HG03060 (cell line): ENCODE data around the gene LRRC58.
"Not testable (repeated sequence)": the region's sequence is repeated elsewhere in the genome, so short reads cannot be mapped to it uniquely, and the experiment has no call there.

ENCODE experiments used
- ATAC-seq: cut with Tn5 transposase; IDR thresholded peaks from one replicate; pipeline ENCODE4 v1.9.1; 2021; ENCODE audit warnings: low read depth, moderate number of reproducible peaks; ENCODE audit not compliant: unreplicated experiment

LRRC58 gene

GRCh38 chr3:120341658-120342346 lies 7.4 kb downstream of the LRRC58 start:
- ATAC-seq: no peak

- no peak for ATAC-seq
Measured at GRCh38 chr3:120339362-120339761, 9.8 kb downstream of the LRRC58 start.

DNA sequence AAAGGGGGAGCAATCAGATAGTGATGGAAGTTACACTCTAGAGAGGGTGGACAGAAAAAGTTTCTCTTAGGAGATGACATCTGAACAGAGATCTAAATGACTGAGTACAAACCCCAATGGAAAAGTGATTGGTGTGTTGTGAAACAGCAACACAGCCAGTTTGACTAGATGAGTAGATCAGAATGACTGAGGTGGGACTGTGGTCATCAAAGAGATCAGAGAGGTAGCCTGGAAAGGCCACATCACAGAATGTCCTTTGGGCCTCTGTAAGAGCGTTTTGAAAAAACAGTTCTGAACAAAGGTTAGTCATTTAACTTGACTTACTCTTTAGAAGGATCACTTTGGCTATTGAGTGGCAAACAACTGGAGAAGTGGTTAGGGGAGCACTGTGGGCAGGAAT lies 10.6 kb downstream of the LRRC58 start:
- ATAC-seq: no peak

GRCh38 chr3:120332646-120333045 lies 16.5 kb downstream of the LRRC58 start:
- no peak for ATAC-seq

GRCh38 chr3:120331076-120331475 lies 18.1 kb downstream of the LRRC58 start:
- no peak for ATAC-seq

- ATAC-seq: no peak
Measured at GRCh38 chr3:120326784-120327183, 22.4 kb downstream of the LRRC58 start.

GRCh38 chr3:120324190-120324589 lies 25.0 kb downstream of the LRRC58 start:
- ATAC-seq: no peak

DNA sequence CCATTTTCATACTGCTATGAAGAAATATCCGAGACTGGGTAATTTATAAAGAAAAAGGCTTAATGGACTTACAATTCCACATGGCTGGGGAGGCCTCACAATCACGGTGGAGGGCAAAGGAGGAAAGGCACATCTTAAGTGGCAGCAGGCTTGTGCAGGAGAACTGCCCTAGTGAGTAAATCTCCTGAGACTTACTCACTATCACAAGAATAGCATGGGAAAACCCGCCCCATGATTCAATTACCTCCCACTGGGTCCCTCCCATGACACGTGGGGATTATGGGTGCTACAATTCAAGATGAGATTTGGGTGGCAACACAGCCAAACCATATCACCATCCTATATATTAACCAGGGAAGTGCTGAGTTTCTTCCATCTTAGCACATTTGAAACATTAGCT lies 25.4 kb downstream of the LRRC58 start:
- ATAC-seq: not testable (repeated sequence)

DNA sequence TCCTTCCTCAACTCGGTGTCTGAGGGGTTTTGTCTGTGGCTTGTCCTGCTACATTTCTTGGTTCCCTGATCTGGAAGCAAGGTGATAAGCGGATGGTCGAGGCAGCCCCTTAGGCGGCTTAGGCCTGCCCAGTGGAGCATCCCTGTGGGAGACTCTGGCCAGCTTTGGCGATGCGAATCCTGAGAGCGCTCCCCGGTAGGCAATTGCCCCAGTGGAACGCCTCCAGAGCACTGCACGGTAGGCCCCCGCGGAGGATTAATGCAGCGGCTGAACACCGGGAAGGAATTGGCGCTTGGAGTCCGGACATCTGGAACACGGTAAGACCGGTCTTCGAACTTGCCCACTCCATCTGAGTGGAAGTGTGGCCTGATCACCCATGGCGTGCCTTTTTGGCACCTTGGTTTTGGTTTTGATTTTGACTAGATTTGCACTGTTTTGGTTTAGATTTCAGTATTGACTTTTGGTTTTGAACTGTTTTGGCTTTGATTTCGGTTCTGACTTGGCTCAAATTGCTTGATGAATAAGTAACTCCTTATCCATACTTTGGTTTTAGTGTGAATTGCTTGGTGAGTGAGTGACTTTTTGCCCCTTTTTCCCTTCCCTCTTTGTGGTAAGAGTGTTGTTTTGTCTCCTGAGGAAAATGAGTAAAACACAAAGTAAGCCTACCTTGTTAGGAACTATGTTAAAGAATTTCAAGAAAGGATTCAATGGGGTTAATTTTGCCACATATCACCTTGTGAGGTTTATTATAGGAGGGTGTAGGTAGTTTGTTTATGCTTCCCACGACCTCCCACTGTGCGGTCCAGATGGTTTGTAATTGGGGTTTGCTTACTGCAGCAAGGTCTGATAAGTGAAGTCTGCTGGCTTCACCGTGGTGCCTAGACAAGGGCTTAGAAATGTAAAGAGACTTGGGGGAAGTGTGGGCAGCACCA lies 37.0 kb downstream of the LRRC58 start:
- ATAC-seq: no peak

- no peak for ATAC-seq
Measured at GRCh38 chr3:120306519-120307455, 42.4 kb downstream of the LRRC58 start.

GRCh38 chr3:120304616-120305015 lies 44.5 kb downstream of the LRRC58 start:
- no peak for ATAC-seq

DNA sequence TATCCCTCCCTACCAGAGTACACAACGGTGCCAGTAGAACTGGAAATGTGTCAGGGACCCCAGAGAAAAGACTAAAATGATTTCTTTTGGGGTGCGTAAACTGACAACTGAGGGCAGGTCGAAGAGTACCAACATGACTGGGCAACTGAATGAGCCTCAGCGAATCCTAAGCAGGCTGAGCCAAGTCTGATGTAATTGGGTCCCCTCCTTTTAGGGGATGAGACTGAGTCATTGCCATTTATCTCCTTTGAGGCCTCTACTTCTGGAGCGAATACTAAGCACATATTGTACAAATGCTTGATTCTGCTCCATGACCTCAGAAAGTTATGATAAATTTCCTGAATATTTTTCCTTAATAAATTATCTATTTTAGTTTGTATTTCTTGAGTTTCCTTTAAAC lies 46.8 kb downstream of the LRRC58 start:
- no peak for ATAC-seq

DNA sequence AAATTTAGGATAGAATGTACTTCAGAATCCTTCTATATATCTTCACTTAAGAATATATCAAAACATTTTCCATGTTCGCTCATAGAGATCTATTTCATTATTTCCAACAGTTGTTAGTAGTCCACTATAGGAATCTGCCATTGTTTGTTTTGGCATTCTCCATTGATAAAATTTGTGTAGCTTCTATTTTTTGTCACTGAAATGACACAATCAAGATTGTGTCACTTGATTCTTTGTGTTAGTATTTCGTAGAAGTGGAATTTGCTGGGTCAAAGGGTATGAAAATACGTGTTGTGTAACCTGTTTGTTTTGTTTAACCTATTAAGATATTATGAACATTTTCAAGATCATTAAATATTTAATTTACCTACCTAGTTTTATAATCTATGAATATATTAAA lies 48.2 kb downstream of the LRRC58 start:
- ATAC-seq: no peak

GRCh38 chr3:120299403-120299802 lies 49.8 kb downstream of the LRRC58 start:
- no peak for ATAC-seq

GRCh38 chr3:120298996-120299395 lies 50.2 kb downstream of the LRRC58 start:
- no peak for ATAC-seq

DNA sequence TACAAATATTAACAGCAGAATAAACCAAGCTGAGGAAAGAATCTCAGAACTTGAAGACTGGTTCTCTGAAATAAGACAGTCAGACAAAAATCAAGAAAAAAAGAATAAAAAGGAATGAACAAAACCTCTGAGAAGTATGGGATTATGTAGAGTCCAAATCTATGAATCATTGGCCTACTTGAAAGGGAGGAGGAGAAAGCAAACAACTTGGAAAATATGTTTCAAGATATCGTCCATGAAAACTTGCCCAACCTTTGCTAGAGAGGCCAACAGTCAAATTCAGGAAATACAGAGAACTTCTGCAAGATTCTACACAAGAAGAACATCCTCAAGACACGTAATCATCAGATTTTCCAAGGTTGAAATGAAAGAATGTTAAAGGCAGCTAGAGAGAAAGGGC lies 57.6 kb downstream of the LRRC58 start:
- not testable (repeated sequence) for ATAC-seq

- no peak for ATAC-seq
Measured at GRCh38 chr3:120289636-120290035, 59.5 kb downstream of the LRRC58 start.

DNA sequence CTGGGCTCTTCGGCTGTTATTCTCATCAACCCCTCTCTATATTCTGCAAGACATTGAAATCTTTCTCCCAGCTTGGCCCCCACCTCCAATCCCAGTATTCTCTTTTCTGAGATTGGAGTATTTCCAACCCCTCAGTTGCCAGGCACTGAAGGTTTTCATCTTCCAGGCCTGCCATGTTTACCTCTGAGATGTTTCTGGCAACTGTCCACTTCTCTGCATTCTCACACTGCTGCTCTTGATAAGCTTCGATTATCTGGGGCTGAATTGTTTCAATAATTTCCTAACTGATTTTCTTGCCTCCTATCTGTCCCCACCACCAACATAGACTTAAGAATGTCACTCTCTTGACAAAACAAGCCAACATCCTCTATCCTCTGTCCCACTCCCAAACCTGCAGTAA lies 62.7 kb downstream of the LRRC58 start:
- no peak for ATAC-seq

- no peak for ATAC-seq
Measured at GRCh38 chr3:120285508-120285841, 63.7 kb downstream of the LRRC58 start.

DNA sequence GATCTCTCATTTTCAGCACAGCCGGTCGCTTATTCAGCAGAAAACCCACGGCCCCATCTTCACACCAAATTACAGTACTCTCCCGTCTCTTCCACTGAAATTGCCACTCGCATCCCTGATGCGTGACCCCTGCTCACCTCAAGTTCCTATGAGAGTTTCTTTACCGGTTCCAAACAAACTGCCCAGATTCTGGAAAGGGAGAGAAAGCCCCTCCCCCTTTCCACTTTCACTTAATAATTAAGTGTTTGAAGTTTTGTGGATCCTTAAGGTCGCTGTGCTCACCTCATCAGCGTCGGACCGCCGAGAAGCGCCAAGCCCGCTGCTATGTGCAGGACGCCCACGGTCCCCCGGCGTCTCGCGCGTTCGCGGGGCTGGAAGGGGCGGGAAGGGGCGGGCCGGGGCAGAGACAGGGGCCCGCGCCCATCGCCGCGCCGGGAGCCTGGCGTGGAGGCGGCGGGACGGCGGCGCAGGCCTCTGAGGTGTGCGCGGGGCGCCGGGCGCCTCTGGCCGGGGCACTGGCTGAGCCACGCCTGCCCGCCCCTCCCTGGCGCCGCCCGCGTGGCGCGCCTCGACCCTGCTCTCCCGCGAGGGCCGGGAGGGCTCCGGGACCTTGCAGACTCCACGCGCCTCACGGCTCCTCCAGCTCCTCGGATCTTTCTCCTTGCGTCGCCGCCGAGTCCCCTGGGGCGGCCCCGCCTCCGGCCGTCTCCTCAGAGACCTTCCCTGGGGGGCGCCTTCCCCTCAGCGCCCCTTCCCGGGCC lies 64.2 kb downstream of the LRRC58 start, which contains the start of gene GPR156:
GPR156 (minus strand) TSS at position 476 of the 761 bp plus-strand sequence. CDS start 41,124 bp downstream, outside the sequence.
- no peak for ATAC-seq
